HCT116 (cell line): ENCODE results near the gene MUC6. TPM values are rescaled to one million over a fixed set of nuclear protein-coding genes. Genes with fewer than 3 reads are reported as not detected.

ENCODE experiments used
- ATAC-seq: fragments of 200-7000 bp; cut with Tn5 transposase; 2 replicates; pipeline ENCODE4 v1.9.1; 2020; ENCODE audit warnings: mild to moderate bottlenecking, moderate library complexity
- BruUV-seq: library from RNA; stranded (reverse); fragments of 400-500 nt; replicated peaks from 2 replicates; lab custom pipeline; 2021; lab: Mats Ljungman, UMichigan
- CTCF ChIA-PET: fragments of 300-600 bp; sonication (Branson Sonifier 250); formaldehyde crosslinking; loops from one replicate; lab custom pipeline; 2021; ENCODE audit warnings: antibody characterized with exemption; lab: Charles Lee
- POLR2A ChIA-PET: fragments of 300-600, 350-600 bp; sonication (Branson Sonifier 250); formaldehyde crosslinking; loops from one replicate; lab custom pipeline; 2021; ENCODE audit warnings: antibody characterized with exemption; lab: Charles Lee
- RAD21 ChIA-PET, 2 experiments: fragments of 300-600 bp; sonication (Branson Sonifier 250); formaldehyde crosslinking; loops; one replicate each; lab custom pipeline; 2023; ENCODE audit warnings: low total read pairs in 2 of 2; ENCODE audit not compliant: uncharacterized antibody in 2 of 2, unreplicated experiment in 2 of 2, low non-redundant PET in 1 of 2; lab: Charles Lee
- DNase-seq: peaks from one replicate; pipeline ENCODE4 v3.0.0-alpha.2; 2010; ENCODE audit warnings: low read depth, low spot score
- H2AFZ ChIP-seq: fragments of 200-600 bp; shearing (Covaris generic), sonication (generic); 2 replicates; pipeline ENCODE4 v1.6.1; 2017; ENCODE audit warnings: low read depth, mixed run types, mixed read lengths, antibody characterized with exemption, low read length; ENCODE audit not compliant: poor library complexity, severe bottlenecking
- H3K27ac ChIP-seq: 2 replicates; pipeline ENCODE4 v1.5.1; 2012; ENCODE audit warnings: low read depth, low read length
- H3K27me3 ChIP-seq: fragments of 200-600 bp; sonication (generic); 2 replicates; pipeline ENCODE4 v1.6.1; 2016; ENCODE audit warnings: mixed run types, low read length, mixed read lengths; ENCODE audit not compliant: insufficient read depth
- H3K36me3 ChIP-seq, 2 experiments: fragments of 200-500 bp in 1 of 2; fragments of 200-600 bp in 1 of 2; sonication (Bioruptor generic) in 1 of 2; sonication (generic) in 1 of 2; 2 replicates each; pipeline versions ENCODE4 v1.5.1 to v1.6.1; 2014 to 2016; ENCODE audit warnings: low read length in 2 of 2, inconsistent platforms in 1 of 2, mixed read lengths in 1 of 2, mixed run types in 1 of 2; ENCODE audit not compliant: insufficient read depth in 2 of 2, control insufficient read depth in 1 of 2
- H3K4me1 ChIP-seq, 2 experiments: fragments of 200-600 bp in 1 of 2; sonication (generic) in 1 of 2; 2 replicates each; pipeline versions ENCODE4 v1.5.1 to v1.6.1; 2012 to 2017; ENCODE audit warnings: low read length in 2 of 2, inconsistent platforms in 1 of 2, mild to moderate bottlenecking in 1 of 2, mixed read lengths in 1 of 2, mixed run types in 1 of 2, moderate library complexity in 1 of 2; ENCODE audit not compliant: insufficient read depth in 2 of 2, control insufficient read depth in 1 of 2
- H3K4me2 ChIP-seq: fragments of 200-600 bp; sonication (generic); 2 replicates; pipeline ENCODE4 v1.6.1; 2017; ENCODE audit warnings: mixed run types, low read length, mixed read lengths
- H3K4me3 ChIP-seq, 2 experiments: fragments of 200-600 bp in 1 of 2; sonication (generic) in 1 of 2; replicated peaks in 1 of 2; 2 replicates each; pipeline ENCODE4 v1.5.1; 2011 to 2016; ENCODE audit warnings: low read length in 2 of 2, control low read depth in 1 of 2, low read depth in 1 of 2, mild to moderate bottlenecking in 1 of 2, mixed read lengths in 1 of 2, mixed run types in 1 of 2
- H3K79me2 ChIP-seq: fragments of 200-600 bp; sonication (generic); 2 replicates; pipeline ENCODE4 v1.6.1; 2017; ENCODE audit warnings: mild to moderate bottlenecking, mixed run types, low read length, moderate library complexity, mixed read lengths; ENCODE audit not compliant: insufficient read depth
- H3K9ac ChIP-seq: fragments of 200-600 bp; sonication (generic); 2 replicates; pipeline ENCODE4 v1.6.1; 2016; ENCODE audit warnings: low read length, mixed read lengths
- H3K9me2 ChIP-seq: fragments of 200-600 bp; sonication (generic), shearing (Covaris generic); 2 replicates; pipeline ENCODE4 v1.6.1; 2017; ENCODE audit warnings: mixed run types, mild to moderate bottlenecking, moderate library complexity; ENCODE audit not compliant: insufficient read depth
- H3K9me3 ChIP-seq, 2 experiments: fragments of 200-500 bp in 1 of 2; fragments of 200-600 bp in 1 of 2; sonication (Bioruptor generic) in 1 of 2; sonication (generic) in 1 of 2; 2 replicates each; pipeline ENCODE4 v1.6.1; 2014 to 2017; ENCODE audit warnings: low read length in 2 of 2, mixed read lengths in 2 of 2, inconsistent platforms in 1 of 2, low read depth in 1 of 2, mild to moderate bottlenecking in 1 of 2, mixed run types in 1 of 2, moderate library complexity in 1 of 2; ENCODE audit not compliant: control insufficient read depth in 1 of 2, insufficient read depth in 1 of 2
- H4K20me1 ChIP-seq: fragments of 200-600 bp; sonication (generic), shearing (Covaris generic); 2 replicates; pipeline ENCODE4 v1.6.1; 2017; ENCODE audit warnings: mixed run types, mild to moderate bottlenecking, moderate library complexity; ENCODE audit not compliant: insufficient read depth
- ATF3 ChIP-seq: IDR thresholded peaks from 2 replicates; pipeline ENCODE4 v1.6.1; 2012
- CBX3 ChIP-seq: IDR thresholded peaks from 2 replicates; pipeline ENCODE4 v1.6.1; 2012; ENCODE audit warnings: low read depth
- EGR1 ChIP-seq: IDR thresholded peaks from 2 replicates; pipeline ENCODE4 v1.6.1; 2012; ENCODE audit warnings: low read depth
- ELF1 ChIP-seq: IDR thresholded peaks from 2 replicates; pipeline ENCODE4 v1.6.1; 2012; ENCODE audit warnings: low read depth, borderline replicate concordance
- EZH2phosphoT487 ChIP-seq: fragments of 200-600 bp; IDR thresholded peaks from 2 replicates; pipeline ENCODE4 v1.6.1; 2018; ENCODE audit warnings: antibody characterized with exemption, borderline replicate concordance
- FOSL1 ChIP-seq: IDR thresholded peaks from 2 replicates; pipeline ENCODE4 v1.6.1; 2012; ENCODE audit warnings: low read depth
- MAX ChIP-seq: IDR thresholded peaks from 2 replicates; pipeline ENCODE4 v1.6.1; 2012
- POLR2AphosphoS5 ChIP-seq: IDR thresholded peaks from 2 replicates; pipeline ENCODE4 v1.6.1; 2011; ENCODE audit warnings: mild to moderate bottlenecking, low read depth, low read length, moderate library complexity
- RAD21 ChIP-seq: IDR thresholded peaks from 2 replicates; pipeline ENCODE4 v1.6.1; 2012; ENCODE audit warnings: low read depth, mild to moderate bottlenecking
- SRF ChIP-seq: IDR thresholded peaks from 2 replicates; pipeline ENCODE4 v1.6.1; 2012; ENCODE audit warnings: low read depth
- intact Hi-C: fragments of 100-400 bp; cut with micrococcal nuclease; formaldehyde crosslinking; loops from 2 replicates; pipeline ENCODE4 v1.10.0; 2022
- total RNA-seq: library from RNA; stranded (reverse); gene quantifications from one replicate; pipeline ENCODE4 v1.2.1, GENCODE V29; 2021; ENCODE audit not compliant: unreplicated experiment
- TF ChIP-seq, protein P1 (sequence below): IDR thresholded peaks from 2 replicates; pipeline ENCODE4 v1.6.1; 2012; ENCODE audit warnings: low read depth
- TF ChIP-seq, protein P2 (sequence below), 3 experiments: fragments of 200-600 bp in 1 of 3; sonication (generic) in 1 of 3; IDR thresholded peaks in 2 of 3; conservative IDR thresholded peaks in 1 of 3; 2 replicates each; pipeline ENCODE4 v1.5.1; 2012 to 2017; ENCODE audit warnings: low read depth in 2 of 3, low read length in 2 of 3, antibody characterized with exemption in 1 of 3, borderline replicate concordance in 1 of 3, control low read depth in 1 of 3, mild to moderate bottlenecking in 1 of 3, mixed read lengths in 1 of 3, mixed run types in 1 of 3, moderate library complexity in 1 of 3; ENCODE audit not compliant: insufficient read depth in 1 of 3

The MUC6 gene
- total RNA-seq, 1 experiment from 2014 or later = 0.02 TPM

GRCh38 chr11:977830-978720 is 58.4 kb downstream of the MUC6 start:
- POLR2A ChIA-PET = no interaction called here

More at GRCh38 chr11:977830-978720, 58.4 kb downstream of the MUC6 start:
- H3K79me2 ChIP-seq = 0 out of 2 replicates have a peak, but pooled peaks cover 3% of the 10 kb centered on the region
- no peak overlapping the region for H3K4me2 ChIP-seq
- no peak overlapping the region for H3K27ac ChIP-seq
- H3K9ac ChIP-seq = no peak overlapping the region
- DNase-seq (no peak), ATAC-seq (no peak)
- H2AFZ ChIP-seq = no peak overlapping the region
- no peaks in the 10 kb centered on the region for H4K20me1 ChIP-seq
- H3K4me3 ChIP-seq = no peak overlapping the region
- no peaks in the 10 kb centered on the region for H3K27me3 ChIP-seq
- ChIA-PET CTCF (no interaction called here), RAD21 (no interaction called here)
- H3K9me2 ChIP-seq = no peaks in the 10 kb centered on the region
- TF ChIP-seq ATF3 (no peak), CBX3 (no peak), POLR2AphosphoS5 (no peak), ELF1 (no peak), FOSL1 (no peak), SRF (no peak), EGR1 (no peak), RAD21 (no peak), EZH2phosphoT487 (no peak), MAX (no peak)
- TF ChIP-seq, protein P1, sequence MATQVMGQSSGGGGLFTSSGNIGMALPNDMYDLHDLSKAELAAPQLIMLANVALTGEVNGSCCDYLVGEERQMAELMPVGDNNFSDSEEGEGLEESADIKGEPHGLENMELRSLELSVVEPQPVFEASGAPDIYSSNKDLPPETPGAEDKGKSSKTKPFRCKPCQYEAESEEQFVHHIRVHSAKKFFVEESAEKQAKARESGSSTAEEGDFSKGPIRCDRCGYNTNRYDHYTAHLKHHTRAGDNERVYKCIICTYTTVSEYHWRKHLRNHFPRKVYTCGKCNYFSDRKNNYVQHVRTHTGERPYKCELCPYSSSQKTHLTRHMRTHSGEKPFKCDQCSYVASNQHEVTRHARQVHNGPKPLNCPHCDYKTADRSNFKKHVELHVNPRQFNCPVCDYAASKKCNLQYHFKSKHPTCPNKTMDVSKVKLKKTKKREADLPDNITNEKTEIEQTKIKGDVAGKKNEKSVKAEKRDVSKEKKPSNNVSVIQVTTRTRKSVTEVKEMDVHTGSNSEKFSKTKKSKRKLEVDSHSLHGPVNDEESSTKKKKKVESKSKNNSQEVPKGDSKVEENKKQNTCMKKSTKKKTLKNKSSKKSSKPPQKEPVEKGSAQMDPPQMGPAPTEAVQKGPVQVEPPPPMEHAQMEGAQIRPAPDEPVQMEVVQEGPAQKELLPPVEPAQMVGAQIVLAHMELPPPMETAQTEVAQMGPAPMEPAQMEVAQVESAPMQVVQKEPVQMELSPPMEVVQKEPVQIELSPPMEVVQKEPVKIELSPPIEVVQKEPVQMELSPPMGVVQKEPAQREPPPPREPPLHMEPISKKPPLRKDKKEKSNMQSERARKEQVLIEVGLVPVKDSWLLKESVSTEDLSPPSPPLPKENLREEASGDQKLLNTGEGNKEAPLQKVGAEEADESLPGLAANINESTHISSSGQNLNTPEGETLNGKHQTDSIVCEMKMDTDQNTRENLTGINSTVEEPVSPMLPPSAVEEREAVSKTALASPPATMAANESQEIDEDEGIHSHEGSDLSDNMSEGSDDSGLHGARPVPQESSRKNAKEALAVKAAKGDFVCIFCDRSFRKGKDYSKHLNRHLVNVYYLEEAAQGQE = no peak
- TF ChIP-seq, protein P2, sequence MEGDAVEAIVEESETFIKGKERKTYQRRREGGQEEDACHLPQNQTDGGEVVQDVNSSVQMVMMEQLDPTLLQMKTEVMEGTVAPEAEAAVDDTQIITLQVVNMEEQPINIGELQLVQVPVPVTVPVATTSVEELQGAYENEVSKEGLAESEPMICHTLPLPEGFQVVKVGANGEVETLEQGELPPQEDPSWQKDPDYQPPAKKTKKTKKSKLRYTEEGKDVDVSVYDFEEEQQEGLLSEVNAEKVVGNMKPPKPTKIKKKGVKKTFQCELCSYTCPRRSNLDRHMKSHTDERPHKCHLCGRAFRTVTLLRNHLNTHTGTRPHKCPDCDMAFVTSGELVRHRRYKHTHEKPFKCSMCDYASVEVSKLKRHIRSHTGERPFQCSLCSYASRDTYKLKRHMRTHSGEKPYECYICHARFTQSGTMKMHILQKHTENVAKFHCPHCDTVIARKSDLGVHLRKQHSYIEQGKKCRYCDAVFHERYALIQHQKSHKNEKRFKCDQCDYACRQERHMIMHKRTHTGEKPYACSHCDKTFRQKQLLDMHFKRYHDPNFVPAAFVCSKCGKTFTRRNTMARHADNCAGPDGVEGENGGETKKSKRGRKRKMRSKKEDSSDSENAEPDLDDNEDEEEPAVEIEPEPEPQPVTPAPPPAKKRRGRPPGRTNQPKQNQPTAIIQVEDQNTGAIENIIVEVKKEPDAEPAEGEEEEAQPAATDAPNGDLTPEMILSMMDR (IDR thresholded peaks at IDR 0.05 in 2 of 3, conservative IDR thresholded peaks at IDR 0.05 in 1 of 3; ENCODE audit: borderline replicate concordance in 1 of 3, insufficient read depth in 1 of 3, low read depth in 2 of 3, low read length in 2 of 3) = no peak
- H3K9me3 ChIP-seq = no peaks in the 10 kb centered on the region
- no TSS peak for BruUV-seq
- intact Hi-C loops = no loop called here
- H3K36me3 ChIP-seq = peaks cover 19 to 32% of the 10 kb centered on the region in 2 experiments; a peak in 3 of 4 replicates
- no peaks in the 10 kb centered on the region for H3K4me1 ChIP-seq
